Gastrocnemius medialis (tissue), 4 donors: Measurements from ENCODE around the gene PRR22.

Experiments used
- CTCF ChIP-seq, 5 experiments: fragments of 450-650 bp in 3 of 5; fragments of 200-600 bp in 2 of 5; sonication (generic) in 2 of 5; IDR thresholded peaks in 4 of 5; conservative IDR thresholded peaks in 1 of 5; 1 replicate in 4 of 5; 2 replicates in 1 of 5; pipeline ENCODE4 v1.5.1; 2016 to 2019; ENCODE audit warnings: antibody characterized with exemption in 5 of 5, mild to moderate bottlenecking in 3 of 5, moderate library complexity in 3 of 5
- POLR2A ChIP-seq, 2 donors: fragments of 450-650 bp; IDR thresholded peaks; one replicate each; pipeline ENCODE4 v1.6.1; 2017; ENCODE audit warnings: antibody characterized with exemption in 2 of 2, mild to moderate bottlenecking in 2 of 2, moderate library complexity in 2 of 2

- no peak for TF ChIP-seq POLR2A (IDR thresholded peaks at IDR 0.05)
- no peak for TF ChIP-seq CTCF (IDR thresholded peaks at IDR 0.05 in 4 of 5, conservative IDR thresholded peaks at IDR 0.05 in 1 of 5)
Observed at GRCh38 chr19:5767949-5768348, 16.6 kb downstream of the PRR22 start.
